ENCODE data around the gene ZBTB17.

Gene ZBTB17

GRCh38 chr1:15892857-15893599 lies 82.9 kb downstream of the ZBTB17 start:
- DNase-seq, result peak; percentile 48
